Panc1 (cell line): ENCODE results near the gene RALGAPB. TPM values are rescaled to one million over a fixed set of nuclear protein-coding genes. Genes with fewer than 3 reads are reported as not detected.

Experiments used
- microRNA-seq: library from miRNA; unstranded; fragments of <30 nt; microRNA quantifications from one replicate; pipeline ENCODE4 v1.1.0, GENCODE V29; 2020; ENCODE audit not compliant: unreplicated experiment
- total RNA-seq: library from RNA; stranded (reverse); gene quantifications from one replicate; pipeline ENCODE4 v1.2.1, GENCODE V29; 2021; ENCODE audit not compliant: unreplicated experiment

Gene RALGAPB
- total RNA-seq, 1 experiment from 2014 or later = 33.1 TPM

Small RNAs within 50 kb of the gene (microRNA-seq; reads per million reads assigned to microRNA genes)
- gene MIR548O2 = not detected

Other genes with a start within 250 kb of the RALGAPB start
- 0.08 TPM for gene KIAA1755, start 212.1 kb upstream of the RALGAPB start, total RNA-seq
- gene BPI, start 168.7 kb upstream of the RALGAPB start, total RNA-seq = not detected
- gene LBP, start 126.4 kb upstream of the RALGAPB start, total RNA-seq = 0.15 TPM
- 60.1 TPM for gene SNHG17, start 37.5 kb upstream of the RALGAPB start, total RNA-seq
- gene ADIG, start 108.4 kb downstream of the RALGAPB start, total RNA-seq = not detected
- gene ARHGAP40, start 129.0 kb downstream of the RALGAPB start, total RNA-seq = 0.18 TPM